IMR-90 (cell line): ENCODE results near the gene PDE4A. TPM values are rescaled to one million over a fixed set of nuclear protein-coding genes. Genes with fewer than 3 reads are reported as not detected.

Source experiments
- ATAC-seq: fragments of 200-7000 bp; cut with Tn5 transposase; 2 replicates; pipeline ENCODE4 v1.9.1; 2020; ENCODE audit warnings: low read depth, mild to moderate bottlenecking, moderate library complexity
- BruUV-seq: library from RNA; stranded (reverse); fragments of 400-500 nt; replicated peaks from 2 replicates; lab custom pipeline; 2021; lab: Mats Ljungman, UMichigan
- CTCF ChIA-PET: fragments of 300-600 bp; formaldehyde crosslinking; extraction: SDS; loops from one replicate; lab custom pipeline; 2021; ENCODE audit warnings: antibody characterized with exemption; lab: Yijun Ruan, JAX
- POLR2A ChIA-PET: fragments of 300-600 bp; sonication (Branson Sonifier 250); formaldehyde crosslinking; loops from one replicate; lab custom pipeline; 2022; ENCODE audit warnings: antibody characterized with exemption; ENCODE audit not compliant: unreplicated experiment; lab: Charles Lee
- DNase-seq: peaks from one replicate; pipeline ENCODE4 v3.0.0; 2013
- H2AFZ ChIP-seq: replicated peaks from 2 replicates; pipeline ENCODE3; 2013; ENCODE audit warnings: low read length, mild to moderate bottlenecking; ENCODE audit not compliant: poor library complexity
- H2AK5ac ChIP-seq: 2 replicates; pipeline ENCODE4 v1.6.1; 2013; ENCODE audit warnings: low read depth, low read length, inconsistent platforms
- H2AK9ac ChIP-seq: replicated peaks from 2 replicates; pipeline ENCODE3; 2013; ENCODE audit warnings: mild to moderate bottlenecking, low read depth, low read length, moderate library complexity; ENCODE audit not compliant: poor library complexity
- H2BK120ac ChIP-seq: 2 replicates; pipeline ENCODE4 v1.6.1; 2013; ENCODE audit warnings: low read depth, low read length, inconsistent platforms
- H2BK15ac ChIP-seq: 3 replicates; pipeline ENCODE4 v1.6.1; 2013; ENCODE audit warnings: low read depth, low read length, inconsistent platforms
- H2BK20ac ChIP-seq: 2 replicates; pipeline ENCODE4 v1.6.1; 2013; ENCODE audit warnings: low read depth, mild to moderate bottlenecking, inconsistent platforms, low read length, moderate library complexity
- H2BK5ac ChIP-seq: 2 replicates; pipeline ENCODE4 v1.6.1; 2013; ENCODE audit warnings: mild to moderate bottlenecking, low read depth, low read length, inconsistent platforms; ENCODE audit not compliant: poor library complexity, severe bottlenecking
- H3K14ac ChIP-seq: replicated peaks from 2 replicates; pipeline ENCODE4 v1.6.1; 2013; ENCODE audit warnings: low read depth, low read length, inconsistent platforms
- H3K18ac ChIP-seq: 2 replicates; pipeline ENCODE4 v1.6.1; 2013; ENCODE audit warnings: low read depth, low read length, control low read depth
- H3K23ac ChIP-seq: 2 replicates; pipeline ENCODE4 v1.6.1; 2013; ENCODE audit warnings: low read depth, low read length, inconsistent platforms
- H3K27ac ChIP-seq: 2 replicates; pipeline ENCODE4 v1.5.1; 2013; ENCODE audit warnings: mild to moderate bottlenecking, control low read depth, low read length; ENCODE audit not compliant: insufficient read depth
- H3K27me3 ChIP-seq: 2 replicates; pipeline ENCODE4 v1.6.1; 2013; ENCODE audit warnings: low read length; ENCODE audit not compliant: control insufficient read depth, insufficient read depth
- H3K36me3 ChIP-seq: 2 replicates; pipeline ENCODE4 v1.6.1; 2013; ENCODE audit warnings: low read length, mixed read lengths; ENCODE audit not compliant: control insufficient read depth, insufficient read depth
- H3K4ac ChIP-seq: 2 replicates; pipeline ENCODE4 v1.6.1; 2013; ENCODE audit warnings: low read depth, low read length, inconsistent platforms
- H3K4me1 ChIP-seq: 2 replicates; pipeline ENCODE4 v1.6.1; 2013; ENCODE audit warnings: low read length, mixed read lengths; ENCODE audit not compliant: control insufficient read depth, insufficient read depth
- H3K4me2 ChIP-seq: 2 replicates; pipeline ENCODE4 v1.6.1; 2013; ENCODE audit warnings: low read depth, mild to moderate bottlenecking, control low read depth, low read length, moderate library complexity
- H3K4me3 ChIP-seq: 2 replicates; pipeline ENCODE4 v1.5.1; 2013; ENCODE audit warnings: low read depth, mild to moderate bottlenecking, control low read depth, low read length, moderate library complexity; ENCODE audit not compliant: insufficient read depth
- H3K56ac ChIP-seq: 2 replicates; pipeline ENCODE4 v1.6.1; 2013; ENCODE audit warnings: low read length, inconsistent platforms; ENCODE audit not compliant: insufficient read depth; ENCODE audit errors: extremely low read depth
- H3K79me1 ChIP-seq, 2 experiments: 2 replicates each; pipeline ENCODE4 v1.6.1; 2013; ENCODE audit warnings: low read length in 2 of 2, inconsistent platforms in 1 of 2, low read depth in 1 of 2
- H3K9ac ChIP-seq: 2 replicates; pipeline ENCODE4 v1.6.1; 2013; ENCODE audit warnings: low read depth, low read length, control low read depth
- H3K9me1 ChIP-seq: 2 replicates; pipeline ENCODE4 v1.6.1; 2013; ENCODE audit warnings: low read length, inconsistent platforms; ENCODE audit not compliant: insufficient read depth
- H3K9me3 ChIP-seq: 2 replicates; pipeline ENCODE4 v1.6.1; 2013; ENCODE audit warnings: low read length; ENCODE audit not compliant: control insufficient read depth, insufficient read depth
- H4K20me1 ChIP-seq: 2 replicates; pipeline ENCODE4 v1.6.1; 2013; ENCODE audit warnings: low read length, inconsistent platforms; ENCODE audit not compliant: insufficient read depth
- H4K5ac ChIP-seq: 2 replicates; pipeline ENCODE4 v1.6.1; 2013; ENCODE audit warnings: mild to moderate bottlenecking, low read depth, low read length, control low read depth
- H4K8ac ChIP-seq, 2 experiments: 2 replicates each; pipeline ENCODE4 v1.6.1; 2013; ENCODE audit warnings: low read depth in 2 of 2, low read length in 2 of 2, control low read depth in 1 of 2, inconsistent platforms in 1 of 2
- H4K91ac ChIP-seq: 2 replicates; pipeline ENCODE4 v1.6.1; 2013; ENCODE audit warnings: low read depth, low read length, inconsistent platforms; ENCODE audit not compliant: insufficient read depth
- BHLHE40 ChIP-seq: fragments of 150-350 bp; IDR thresholded peaks from 2 replicates; pipeline ENCODE4 v1.6.1; 2016; ENCODE audit warnings: mild to moderate bottlenecking, low read depth, low read length
- CEBPB ChIP-seq: IDR thresholded peaks from 2 replicates; pipeline ENCODE4 v1.6.1; 2012; ENCODE audit warnings: low read depth, low read length, improper control_type of control experiment
- CHD1 ChIP-seq: IDR thresholded peaks from 2 replicates; pipeline ENCODE4 v1.6.1; 2012; ENCODE audit warnings: low read depth, low read length, improper control_type of control experiment
- FOS ChIP-seq: fragments of 150-350 bp; IDR thresholded peaks from 2 replicates; pipeline ENCODE4 v1.6.1; 2016; ENCODE audit warnings: low read depth, low read length
- MAFK ChIP-seq: IDR thresholded peaks from 2 replicates; pipeline ENCODE4 v1.6.1; 2012; ENCODE audit warnings: low read depth, low read length, improper control_type of control experiment
- MAZ ChIP-seq: IDR thresholded peaks from 2 replicates; pipeline ENCODE4 v1.6.1; 2012; ENCODE audit warnings: low read depth, mild to moderate bottlenecking, low read length, improper control_type of control experiment, moderate library complexity, borderline replicate concordance
- MXI1 ChIP-seq: IDR thresholded peaks from 2 replicates; pipeline ENCODE4 v1.6.1; 2012; ENCODE audit warnings: low read depth, mild to moderate bottlenecking, low read length, moderate library complexity, borderline replicate concordance
- NFE2L2 ChIP-seq: fragments of 150-350 bp; IDR thresholded peaks from 2 replicates; pipeline ENCODE4 v1.6.1; 2016; ENCODE audit warnings: low read depth, mild to moderate bottlenecking, low read length
- POLR2A ChIP-seq: IDR thresholded peaks from 2 replicates; pipeline ENCODE4 v1.6.1; 2012; ENCODE audit warnings: mild to moderate bottlenecking, low read depth, low read length
- RAD21 ChIP-seq: IDR thresholded peaks from 2 replicates; pipeline ENCODE4 v1.6.1; 2012; ENCODE audit warnings: low read length, improper control_type of control experiment
- RCOR1 ChIP-seq: IDR thresholded peaks from 2 replicates; pipeline ENCODE4 v1.6.1; 2012; ENCODE audit warnings: mild to moderate bottlenecking, low read length, improper control_type of control experiment; ENCODE audit not compliant: insufficient replicate concordance
- RFX5 ChIP-seq: IDR thresholded peaks from 2 replicates; pipeline ENCODE4 v1.8.0; 2012; ENCODE audit warnings: low read depth, mild to moderate bottlenecking, low read length, moderate library complexity
- SMC3 ChIP-seq: fragments of 150-350 bp; IDR thresholded peaks from 2 replicates; pipeline ENCODE4 v1.6.1; 2016; ENCODE audit warnings: low read depth, mild to moderate bottlenecking, antibody characterized with exemption, low read length, moderate library complexity
- WGBS, 2 experiments: methylation state at CpG; one replicate each; pipeline versions ENCODE4 v1.1.5 to v1.1.7; 2013; ENCODE audit warnings: missing lambda C conversion rate in 2 of 2; ENCODE audit not compliant: insufficient read length in 1 of 2; ENCODE audit errors: extremely low coverage in 2 of 2; 5-methylcytosine and 5-hydroxymethylcytosine counted together
- dilution Hi-C: fragments of 300-500 bp; cut with HindIII; formaldehyde crosslinking; loops from one replicate; pipeline ENCODE4 v1.14.3; 2018; ENCODE audit warnings: low sequenced_read_pairs; ENCODE audit not compliant: unreplicated experiment
- in situ Hi-C: fragments of 300-500 bp; cut with MboI; formaldehyde crosslinking; loops from 3 replicates; pipeline ENCODE4 v1.14.3; 2019; ENCODE audit warnings: low sequenced_read_pairs, inconsistent platforms, mixed read lengths
- intact Hi-C: fragments of 100-400 bp; cut with micrococcal nuclease; formaldehyde crosslinking; loops from 2 replicates; pipeline ENCODE4 v1.10.0; 2022
- polyA plus RNA-seq, 3 experiments: library from polyadenylated mRNA; depleted of rRNA; stranded (reverse); fragments of >200 nt; gene quantifications; 2 replicates each; pipeline ENCODE4 v1.2.3, GENCODE V29; 2012; ENCODE audit warnings: low replicate concordance in 1 of 3
- total RNA-seq: library from RNA; depleted of rRNA; stranded (reverse); fragments of >200 nt; gene quantifications from 2 replicates; pipeline ENCODE4 v1.2.3, GENCODE V29; 2012
- TF ChIP-seq, protein P1 (sequence below): fragments of 150-350 bp; IDR thresholded peaks from 2 replicates; pipeline ENCODE4 v1.6.1; 2017; ENCODE audit warnings: mild to moderate bottlenecking, antibody characterized with exemption, low read length, low read depth
- TF ChIP-seq, protein P2 (sequence below): fragments of 150-350 bp; IDR thresholded peaks from 2 replicates; pipeline ENCODE4 v1.6.1; 2016; ENCODE audit warnings: low read depth, mild to moderate bottlenecking, low read length, moderate library complexity, borderline replicate concordance
- TF ChIP-seq, protein P3 (sequence below): conservative IDR thresholded peaks from 2 replicates; pipeline ENCODE4 v1.5.1; 2012; ENCODE audit warnings: mild to moderate bottlenecking, low read depth, low read length, improper control_type of control experiment

PDE4A gene
- total and polyA plus RNA-seq, 2 of the 4 experiments (the other 2 are of a cell fraction) = 1.8 to 7.0 TPM

DNA sequence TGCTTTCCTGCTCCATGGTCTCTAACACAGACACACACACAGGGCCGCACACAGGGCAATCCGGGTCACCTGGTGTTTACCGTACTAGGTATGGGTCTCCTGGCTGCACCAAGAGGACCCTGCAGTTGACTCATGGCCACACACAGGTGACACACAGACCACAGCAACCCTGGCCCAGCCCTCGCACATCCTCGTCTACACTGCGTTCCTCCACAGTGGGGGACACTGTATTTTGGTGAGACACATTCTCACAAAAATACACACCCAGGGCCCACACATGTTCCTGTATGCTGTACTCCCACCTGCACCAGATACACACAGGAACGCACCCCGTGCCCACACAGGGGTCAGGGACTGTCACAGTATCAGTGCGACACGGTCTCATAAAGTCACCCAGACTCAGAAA, 12.8 kb downstream of the PDE4A start:
- Histone ChIP-seq H2BK5ac (no peak overlapping the region), H2BK15ac (no peak overlapping the region), H3K9me3 (no peaks in the 10 kb centered on the region), H2AFZ (no peak overlapping the region), H3K4me2 (no peak overlapping the region), H4K20me1 (0 out of 2 replicates have a peak, but pooled peaks cover 5% of the 10 kb centered on the region), H3K27me3 (peaks cover 6% of the 10 kb centered on the region; the same call in 1 of the 2 replicates), H3K79me1 (peaks cover 16 to 41% of the 10 kb centered on the region in 2 experiments), H3K4me3 (no peak overlapping the region), H3K4me1 (peaks cover 9% of the 10 kb centered on the region), H3K56ac (no peak overlapping the region), H3K9ac (no peak overlapping the region), H4K91ac (no peak overlapping the region), H3K27ac (no peak overlapping the region), H3K18ac (no peak overlapping the region), H2AK5ac (no peak overlapping the region), H3K9me1 (peaks cover 3% of the 10 kb centered on the region; the same call in 1 of the 2 replicates), H3K4ac (no peak overlapping the region), H2BK120ac (no peak overlapping the region), H3K36me3 (peaks cover 4% of the 10 kb centered on the region; the same call in 1 of the 2 replicates), H3K14ac (no peak overlapping the region), H3K23ac (no peak overlapping the region), H2AK9ac (peak overlapping the region; percentile 31), H4K8ac (no peak overlapping the region), H2BK20ac (no peak overlapping the region), H4K5ac (no peak overlapping the region)
- WGBS, 2 experiments = 81% methylated on average over 3 of the region's 10 CpGs; no CpG with 5 or more reads in 1 of the 2 experiments
- dilution Hi-C loops (no loop called here), intact Hi-C loops (no loop called here), in situ Hi-C loops (no loop called here)
- POLR2A ChIA-PET = no interaction called here
- TF ChIP-seq RFX5 = no peak
- TF ChIP-seq MAZ = no peak
- TF ChIP-seq MXI1 = no peak
- no peak for TF ChIP-seq MAFK
- TF ChIP-seq, protein P1, sequence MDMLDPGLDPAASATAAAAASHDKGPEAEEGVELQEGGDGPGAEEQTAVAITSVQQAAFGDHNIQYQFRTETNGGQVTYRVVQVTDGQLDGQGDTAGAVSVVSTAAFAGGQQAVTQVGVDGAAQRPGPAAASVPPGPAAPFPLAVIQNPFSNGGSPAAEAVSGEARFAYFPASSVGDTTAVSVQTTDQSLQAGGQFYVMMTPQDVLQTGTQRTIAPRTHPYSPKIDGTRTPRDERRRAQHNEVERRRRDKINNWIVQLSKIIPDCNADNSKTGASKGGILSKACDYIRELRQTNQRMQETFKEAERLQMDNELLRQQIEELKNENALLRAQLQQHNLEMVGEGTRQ = no peak
- TF ChIP-seq, protein P2, sequence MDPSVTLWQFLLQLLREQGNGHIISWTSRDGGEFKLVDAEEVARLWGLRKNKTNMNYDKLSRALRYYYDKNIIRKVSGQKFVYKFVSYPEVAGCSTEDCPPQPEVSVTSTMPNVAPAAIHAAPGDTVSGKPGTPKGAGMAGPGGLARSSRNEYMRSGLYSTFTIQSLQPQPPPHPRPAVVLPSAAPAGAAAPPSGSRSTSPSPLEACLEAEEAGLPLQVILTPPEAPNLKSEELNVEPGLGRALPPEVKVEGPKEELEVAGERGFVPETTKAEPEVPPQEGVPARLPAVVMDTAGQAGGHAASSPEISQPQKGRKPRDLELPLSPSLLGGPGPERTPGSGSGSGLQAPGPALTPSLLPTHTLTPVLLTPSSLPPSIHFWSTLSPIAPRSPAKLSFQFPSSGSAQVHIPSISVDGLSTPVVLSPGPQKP = no peak
- TF ChIP-seq SMC3 = no peak
- no peak for TF ChIP-seq BHLHE40
- TF ChIP-seq, protein P3, sequence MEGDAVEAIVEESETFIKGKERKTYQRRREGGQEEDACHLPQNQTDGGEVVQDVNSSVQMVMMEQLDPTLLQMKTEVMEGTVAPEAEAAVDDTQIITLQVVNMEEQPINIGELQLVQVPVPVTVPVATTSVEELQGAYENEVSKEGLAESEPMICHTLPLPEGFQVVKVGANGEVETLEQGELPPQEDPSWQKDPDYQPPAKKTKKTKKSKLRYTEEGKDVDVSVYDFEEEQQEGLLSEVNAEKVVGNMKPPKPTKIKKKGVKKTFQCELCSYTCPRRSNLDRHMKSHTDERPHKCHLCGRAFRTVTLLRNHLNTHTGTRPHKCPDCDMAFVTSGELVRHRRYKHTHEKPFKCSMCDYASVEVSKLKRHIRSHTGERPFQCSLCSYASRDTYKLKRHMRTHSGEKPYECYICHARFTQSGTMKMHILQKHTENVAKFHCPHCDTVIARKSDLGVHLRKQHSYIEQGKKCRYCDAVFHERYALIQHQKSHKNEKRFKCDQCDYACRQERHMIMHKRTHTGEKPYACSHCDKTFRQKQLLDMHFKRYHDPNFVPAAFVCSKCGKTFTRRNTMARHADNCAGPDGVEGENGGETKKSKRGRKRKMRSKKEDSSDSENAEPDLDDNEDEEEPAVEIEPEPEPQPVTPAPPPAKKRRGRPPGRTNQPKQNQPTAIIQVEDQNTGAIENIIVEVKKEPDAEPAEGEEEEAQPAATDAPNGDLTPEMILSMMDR = no peak
- no peak for TF ChIP-seq CEBPB
- no peak for TF ChIP-seq NFE2L2
- TF ChIP-seq POLR2A = no peak
- no peak for TF ChIP-seq FOS
- TF ChIP-seq RCOR1 = no peak
- no peak for TF ChIP-seq CHD1
- no peak for TF ChIP-seq RAD21
- ATAC-seq (no peak), DNase-seq (no peak)
- BruUV-seq = no TSS peak
- CTCF ChIA-PET = no interaction called here
